ENCODE data around the gene SHROOM3.
"Not testable (repeated sequence)": the region's sequence is repeated elsewhere in the genome, so short reads cannot be mapped to it uniquely, and the experiment has no call there.

SHROOM3 gene

DNA sequence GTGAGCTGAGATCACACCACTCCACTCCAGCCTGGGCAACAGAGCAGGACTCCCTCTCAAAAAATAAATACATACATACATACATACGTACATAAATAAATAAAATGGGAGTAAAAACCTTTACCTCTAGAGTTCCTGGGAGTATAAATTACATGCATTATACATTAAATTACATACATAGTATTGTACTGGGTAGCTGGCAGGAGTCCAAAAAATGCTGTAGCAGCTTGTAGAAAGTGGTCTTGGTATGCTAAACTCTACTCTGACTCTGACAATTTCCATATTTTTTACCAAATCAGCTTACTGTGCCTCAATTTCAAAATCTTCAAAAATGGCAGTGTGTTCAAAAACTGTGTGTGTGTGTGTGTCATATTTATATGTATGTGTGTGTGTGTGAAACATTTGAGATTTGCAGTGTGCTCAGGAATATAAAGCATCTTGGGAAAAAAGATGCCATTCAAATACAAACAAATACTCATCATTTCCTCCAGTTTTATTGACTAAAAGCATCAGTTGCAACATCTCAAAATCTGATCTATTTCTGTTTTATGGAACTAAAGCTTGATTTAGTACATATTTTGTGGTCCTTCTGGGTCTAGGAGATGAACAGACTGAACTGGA lies 171.7 kb downstream of the SHROOM3 start:
- H3K9me3 ChIP-seq (ENCODE audit: insufficient read depth, low read length) = no peaks in the 10 kb centered on the region
- no peaks in the 10 kb centered on the region for H3K36me3 ChIP-seq (ENCODE audit: insufficient read depth, insufficient read length, low read length)
- H3K9ac ChIP-seq (ENCODE audit: insufficient read length, low read depth) = no peak overlapping the region
- DNase-seq (ENCODE audit: low read depth, low spot score) = no peak
- H3K4me1 ChIP-seq (ENCODE audit: insufficient read depth, insufficient read length) = no peaks in the 10 kb centered on the region
- H3K4me3 ChIP-seq (ENCODE audit: insufficient read length, low read depth) = no peak overlapping the region
- TF ChIP-seq SUZ12 (IDR thresholded peaks at IDR 0.05; ENCODE audit: extremely low read depth, insufficient read depth, insufficient read length) = no peak
- TF ChIP-seq YY1 (IDR thresholded peaks at IDR 0.05; ENCODE audit: insufficient read depth, insufficient read length) = no peak
- H3K27me3 ChIP-seq (ENCODE audit: insufficient read depth, insufficient read length) = no peaks in the 10 kb centered on the region

DNA sequence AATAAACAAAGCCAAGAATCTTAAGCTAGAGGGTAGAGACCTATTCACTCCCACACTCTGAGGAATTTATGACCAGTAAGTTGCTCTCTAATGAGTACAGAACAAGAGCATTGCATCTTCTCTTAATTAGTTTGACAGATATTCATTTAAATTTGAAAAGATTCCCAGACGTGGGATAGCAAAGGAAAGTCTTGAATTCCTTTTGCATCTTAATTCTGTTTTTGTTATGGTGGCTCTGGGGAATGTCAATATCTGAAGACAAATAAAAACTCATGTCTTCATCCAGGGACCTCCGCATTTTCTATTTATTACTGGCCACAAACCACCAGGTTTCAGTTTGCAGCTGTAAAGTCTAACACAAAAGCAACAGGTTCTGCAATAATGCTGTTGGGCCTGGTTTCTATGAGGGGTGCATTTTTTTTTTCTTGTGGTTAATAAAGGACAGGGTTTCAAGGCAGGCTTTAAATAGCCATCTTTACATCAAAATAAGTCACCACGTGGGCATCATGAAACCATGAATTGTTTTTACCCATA lies 172.3 kb downstream of the SHROOM3 start:
- Histone ChIP-seq H3K27me3 (ENCODE audit: insufficient read depth, insufficient read length) (no peaks in the 10 kb centered on the region), H3K36me3 (ENCODE audit: insufficient read depth, insufficient read length, low read length) (no peaks in the 10 kb centered on the region), H3K9me3 (ENCODE audit: insufficient read depth, low read length) (no peaks in the 10 kb centered on the region), H3K4me3 (ENCODE audit: insufficient read length, low read depth) (no peak overlapping the region), H3K9ac (ENCODE audit: insufficient read length, low read depth) (no peak overlapping the region), H3K4me1 (ENCODE audit: insufficient read depth, insufficient read length) (no peaks in the 10 kb centered on the region)
- TF ChIP-seq ZNF274 (IDR thresholded peaks at IDR 0.05; ENCODE audit: low read depth, low read length) (no peak), YY1 (IDR thresholded peaks at IDR 0.05; ENCODE audit: insufficient read depth, insufficient read length) (no peak), SUZ12 (IDR thresholded peaks at IDR 0.05; ENCODE audit: extremely low read depth, insufficient read depth, insufficient read length) (no peak)
- DNase-seq (ENCODE audit: low read depth, low spot score) = no peak

DNA sequence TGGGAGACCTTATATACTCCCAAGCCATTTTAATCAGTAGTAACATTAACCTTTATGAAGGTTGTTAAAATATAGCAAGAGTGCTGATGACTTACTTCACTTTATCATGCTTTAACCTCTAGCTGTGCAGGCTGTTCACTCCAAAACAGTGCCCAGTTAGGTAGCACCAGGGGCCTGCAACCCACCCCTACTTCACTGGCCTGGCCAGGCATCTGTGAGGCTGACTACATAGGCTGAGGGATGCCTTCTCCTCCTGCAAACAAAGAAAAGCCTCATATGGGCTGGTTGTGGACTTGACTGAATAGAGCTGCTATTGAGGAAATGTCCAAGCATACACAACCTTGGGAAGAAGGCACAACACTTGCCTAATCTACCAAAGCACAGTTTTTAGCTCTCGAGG lies 172.8 kb downstream of the SHROOM3 start:
- Histone ChIP-seq H3K9ac (ENCODE audit: insufficient read length, low read depth) (no peak overlapping the region), H3K36me3 (ENCODE audit: insufficient read depth, insufficient read length, low read length) (no peaks in the 10 kb centered on the region), H3K27me3 (ENCODE audit: insufficient read depth, insufficient read length) (no peaks in the 10 kb centered on the region), H3K4me1 (ENCODE audit: insufficient read depth, insufficient read length) (no peaks in the 10 kb centered on the region), H3K9me3 (ENCODE audit: insufficient read depth, low read length) (no peaks in the 10 kb centered on the region), H3K4me3 (ENCODE audit: insufficient read length, low read depth) (no peak overlapping the region)
- TF ChIP-seq ZNF274 (IDR thresholded peaks at IDR 0.05; ENCODE audit: low read depth, low read length) = no peak
- TF ChIP-seq YY1 (IDR thresholded peaks at IDR 0.05; ENCODE audit: insufficient read depth, insufficient read length) = no peak
- no peak for TF ChIP-seq SUZ12 (IDR thresholded peaks at IDR 0.05; ENCODE audit: extremely low read depth, insufficient read depth, insufficient read length)
- no peak for DNase-seq (ENCODE audit: low read depth, low spot score)

DNA sequence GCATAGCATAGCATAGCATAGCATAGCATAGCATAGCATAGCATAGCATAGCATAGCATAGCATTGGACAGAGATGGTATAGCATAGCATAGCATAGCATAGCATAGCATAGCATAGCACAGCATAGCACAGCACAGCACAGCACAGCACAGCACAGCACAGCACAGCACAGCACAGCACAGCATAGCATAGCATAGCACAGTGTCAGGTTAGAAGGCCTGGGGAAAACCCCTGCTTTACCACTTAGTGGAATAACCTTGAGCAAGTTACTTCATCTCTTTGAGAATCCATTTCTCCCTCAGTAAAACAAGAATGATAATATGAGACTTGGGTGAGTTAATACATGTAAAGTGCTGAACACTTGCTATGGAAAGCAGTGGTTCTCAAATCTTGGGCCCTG lies 173.5 kb downstream of the SHROOM3 start:
- H3K4me1 ChIP-seq (ENCODE audit: insufficient read depth, insufficient read length); H3K27me3 ChIP-seq (ENCODE audit: insufficient read depth, insufficient read length); H3K4me3 ChIP-seq (ENCODE audit: insufficient read length, low read depth); H3K9me3 ChIP-seq (ENCODE audit: insufficient read depth, low read length); DNase-seq (ENCODE audit: low read depth, low spot score); H3K36me3 ChIP-seq (ENCODE audit: insufficient read depth, insufficient read length, low read length); H3K9ac ChIP-seq (ENCODE audit: insufficient read length, low read depth): not testable (repeated sequence)

DNA sequence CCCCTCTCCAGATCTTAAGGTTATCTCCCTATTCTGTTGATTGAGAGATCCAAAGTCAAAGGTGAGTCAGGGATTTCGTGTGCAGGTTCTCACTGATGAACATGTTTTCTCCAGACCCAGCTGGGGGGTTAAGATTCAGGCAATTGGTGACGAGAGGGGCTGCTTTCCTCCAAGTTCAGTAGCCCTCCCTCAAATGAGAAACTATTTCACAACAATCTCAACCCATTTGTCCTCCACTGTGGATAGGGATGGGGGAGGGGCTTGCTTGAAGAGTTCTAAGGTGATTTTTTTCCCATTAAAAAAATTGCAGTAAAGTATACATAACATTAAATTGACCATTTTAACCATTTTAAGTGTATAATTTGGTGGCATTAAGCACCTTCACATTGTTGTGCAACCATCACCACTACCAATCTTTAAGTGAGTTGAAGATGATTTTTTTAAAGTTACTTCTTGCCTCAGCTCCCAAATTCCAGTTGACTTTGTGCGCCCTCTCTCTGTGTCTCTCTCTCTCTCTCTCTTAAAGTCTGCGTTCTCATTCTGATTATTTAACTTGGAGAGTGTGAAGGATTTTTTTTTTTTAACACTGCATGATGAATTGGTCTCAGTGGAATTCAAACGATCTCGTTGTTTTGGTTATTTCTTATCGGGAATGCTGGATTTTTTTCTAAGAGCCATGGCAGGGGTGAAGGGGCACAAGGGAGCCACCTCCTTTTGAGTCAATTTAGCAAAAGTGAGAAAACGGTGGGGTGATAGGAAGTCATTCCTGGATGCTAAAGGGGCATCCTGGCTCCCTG lies 175.9 kb downstream of the SHROOM3 start:
- Histone ChIP-seq H3K4me3 (ENCODE audit: insufficient read length, low read depth) (no peak overlapping the region), H3K36me3 (ENCODE audit: insufficient read depth, insufficient read length, low read length) (no peaks in the 10 kb centered on the region), H3K9me3 (ENCODE audit: insufficient read depth, low read length) (no peaks in the 10 kb centered on the region), H3K27me3 (ENCODE audit: insufficient read depth, insufficient read length) (no peaks in the 10 kb centered on the region), H3K4me1 (ENCODE audit: insufficient read depth, insufficient read length) (no peaks in the 10 kb centered on the region), H3K9ac (ENCODE audit: insufficient read length, low read depth) (no peak overlapping the region)
- no peak for TF ChIP-seq ZNF274 (IDR thresholded peaks at IDR 0.05; ENCODE audit: low read depth, low read length)
- TF ChIP-seq SUZ12 (IDR thresholded peaks at IDR 0.05; ENCODE audit: extremely low read depth, insufficient read depth, insufficient read length) = no peak
- no peak for TF ChIP-seq YY1 (IDR thresholded peaks at IDR 0.05; ENCODE audit: insufficient read depth, insufficient read length)
- no peak for DNase-seq (ENCODE audit: low read depth, low spot score)

DNA sequence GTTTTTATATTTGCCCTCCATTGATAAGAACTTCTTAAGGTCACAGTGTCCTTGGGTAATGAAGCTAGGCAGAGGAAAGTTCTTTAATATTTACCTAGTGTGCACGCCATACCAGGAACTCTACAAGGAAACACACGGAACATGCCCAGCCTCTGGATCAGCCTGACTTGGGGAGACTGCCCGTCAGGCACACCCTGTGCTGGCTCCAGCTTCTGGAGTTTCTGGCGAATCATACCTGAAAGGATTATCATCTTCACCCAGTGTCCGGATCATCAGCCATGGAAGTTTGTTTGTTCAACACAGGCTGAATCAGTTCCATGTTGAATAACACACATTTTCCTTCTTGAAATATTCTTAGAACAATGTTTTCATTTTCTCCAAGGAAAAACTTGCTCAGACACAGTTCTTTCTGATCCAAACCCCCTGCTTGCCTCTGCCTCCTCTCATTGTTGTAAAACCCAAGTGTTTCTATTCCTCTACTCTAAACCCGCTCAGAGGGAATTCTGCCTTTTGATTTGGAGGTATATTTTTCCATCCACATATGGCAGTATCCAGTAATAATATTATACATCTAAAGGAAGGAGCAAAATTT lies 176.7 kb downstream of the SHROOM3 start:
- DNase-seq (ENCODE audit: low read depth, low spot score) = no peak
- H3K4me3 ChIP-seq (ENCODE audit: insufficient read length, low read depth) = no peak overlapping the region
- no peaks in the 10 kb centered on the region for H3K36me3 ChIP-seq (ENCODE audit: insufficient read depth, insufficient read length, low read length)
- no peaks in the 10 kb centered on the region for H3K4me1 ChIP-seq (ENCODE audit: insufficient read depth, insufficient read length)
- H3K27me3 ChIP-seq (ENCODE audit: insufficient read depth, insufficient read length) = no peaks in the 10 kb centered on the region
- no peak overlapping the region for H3K9ac ChIP-seq (ENCODE audit: insufficient read length, low read depth)
- TF ChIP-seq YY1 (IDR thresholded peaks at IDR 0.05; ENCODE audit: insufficient read depth, insufficient read length) (no peak), ZNF274 (IDR thresholded peaks at IDR 0.05; ENCODE audit: low read depth, low read length) (no peak), SUZ12 (IDR thresholded peaks at IDR 0.05; ENCODE audit: extremely low read depth, insufficient read depth, insufficient read length) (no peak)
- no peaks in the 10 kb centered on the region for H3K9me3 ChIP-seq (ENCODE audit: insufficient read depth, low read length)

DNA sequence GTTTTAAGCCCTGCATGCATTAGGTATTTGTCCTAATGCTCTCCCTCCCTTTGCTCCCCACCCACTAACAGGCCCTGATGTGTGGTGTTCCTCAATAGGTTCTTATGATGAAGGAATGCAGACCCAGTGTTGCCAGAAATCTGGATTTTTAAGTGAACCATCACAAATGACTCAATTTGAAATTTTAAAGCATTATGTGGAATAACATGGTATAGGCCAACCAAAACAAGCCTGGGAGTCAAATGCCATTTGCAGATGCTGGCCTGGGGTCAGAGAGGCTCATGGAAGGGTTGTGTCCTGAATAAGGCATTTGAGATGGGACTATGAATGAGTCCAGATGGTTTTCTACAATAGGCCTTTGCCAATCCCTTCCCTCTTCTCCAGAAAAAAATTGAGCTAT lies 179.6 kb downstream of the SHROOM3 start:
- H3K4me3 ChIP-seq (ENCODE audit: insufficient read length, low read depth) = no peak overlapping the region

More for the DNA sequence above, 179.6 kb downstream of the SHROOM3 start:
- H3K4me1 ChIP-seq (ENCODE audit: insufficient read depth, insufficient read length) = no peaks in the 10 kb centered on the region
- no peak for TF ChIP-seq YY1 (IDR thresholded peaks at IDR 0.05; ENCODE audit: insufficient read depth, insufficient read length)
- TF ChIP-seq ZNF274 (IDR thresholded peaks at IDR 0.05; ENCODE audit: low read depth, low read length) = no peak
- TF ChIP-seq SUZ12 (IDR thresholded peaks at IDR 0.05; ENCODE audit: extremely low read depth, insufficient read depth, insufficient read length) = no peak
- no peaks in the 10 kb centered on the region for H3K36me3 ChIP-seq (ENCODE audit: insufficient read depth, insufficient read length, low read length)
- no peaks in the 10 kb centered on the region for H3K9me3 ChIP-seq (ENCODE audit: insufficient read depth, low read length)
- no peak overlapping the region for H3K9ac ChIP-seq (ENCODE audit: insufficient read length, low read depth)
- no peak for DNase-seq (ENCODE audit: low read depth, low spot score)
- H3K27me3 ChIP-seq (ENCODE audit: insufficient read depth, insufficient read length) = no peaks in the 10 kb centered on the region

Data from NT2/D1 (cell line).